Stimulated activated CD8-positive, alpha-beta memory T cell treated with anti-CD3 and anti-CD28 coated beads, Interleukin-12 subunit alpha, Interleukin-12 subunit beta, amount 100 ng/mL, for 24 hours (primary cell): ENCODE results near the gene OPN1LW.
"Not testable (repeated sequence)": the region's sequence is repeated elsewhere in the genome, so short reads cannot be mapped to it uniquely, and the experiment has no call there.

Experiments
- DNase-seq: peaks from one replicate; pipeline ENCODE4 v3.0.0-alpha.2; 2020; ENCODE audit errors: extremely low read depth

Gene OPN1LW

DNA sequence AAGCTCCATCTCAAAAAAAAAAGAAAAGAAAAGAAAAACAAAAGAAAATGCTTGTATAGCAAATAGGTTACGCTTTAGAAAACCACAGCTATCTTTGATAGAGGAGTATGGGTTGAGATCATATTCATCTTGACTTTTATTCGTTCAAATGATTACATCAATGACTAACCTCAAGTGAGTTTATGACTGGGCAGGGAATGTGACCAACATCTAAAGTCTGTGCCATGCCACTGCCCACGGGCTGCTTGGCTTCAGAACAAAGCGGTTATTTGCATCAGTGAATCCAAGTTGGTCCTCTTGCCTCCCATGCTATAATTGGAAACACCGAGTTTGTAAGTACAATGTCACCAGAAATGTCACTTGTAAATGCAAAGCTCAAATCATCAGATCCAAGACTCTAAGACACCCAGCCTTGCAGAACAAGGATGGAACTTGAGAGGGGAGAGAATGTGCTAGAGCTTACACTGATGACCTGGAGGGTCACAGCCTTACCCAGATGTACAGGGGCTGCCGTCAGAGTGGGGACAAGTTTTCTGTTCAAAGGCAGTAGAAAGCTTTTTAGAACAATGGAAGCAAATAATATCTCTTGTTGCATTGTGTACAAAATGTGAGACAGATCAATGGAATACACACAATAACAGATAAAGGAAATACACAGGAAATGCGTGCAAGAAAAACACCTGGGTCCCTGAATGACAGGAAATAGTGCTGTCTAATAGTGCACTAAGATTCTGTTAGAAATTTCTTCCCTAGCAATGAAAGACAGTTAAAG, 8.4 kb upstream of the OPN1LW start:
- no peak for DNase-seq

DNA sequence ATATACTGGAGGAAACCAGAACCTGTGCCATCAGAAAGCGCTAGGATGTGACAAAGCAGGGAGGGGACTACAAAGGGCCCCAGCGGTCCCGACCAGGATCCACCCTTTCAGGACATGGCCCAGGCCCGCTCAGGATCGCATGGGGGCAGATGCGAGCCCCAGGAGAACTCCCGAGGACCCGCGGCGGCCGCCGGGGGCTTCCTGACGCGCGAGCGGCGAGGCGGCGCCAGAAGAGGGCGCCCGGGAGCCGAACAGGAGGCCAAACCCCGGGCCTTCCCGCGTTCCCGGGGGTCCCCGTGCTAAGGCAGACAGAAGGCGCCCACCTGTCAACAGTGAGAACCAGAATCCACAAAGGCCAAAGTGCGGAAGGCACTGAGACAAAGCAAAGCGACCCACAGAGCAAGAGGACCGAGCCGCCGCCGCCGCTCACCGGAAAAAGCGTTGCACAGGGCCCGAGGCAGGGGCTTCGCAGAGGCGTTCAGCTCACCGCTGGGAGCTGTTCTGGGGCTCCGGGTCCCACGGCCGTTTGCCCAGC, 7.3 kb upstream of the OPN1LW start:
- peak; percentile 17 for DNase-seq

DNA sequence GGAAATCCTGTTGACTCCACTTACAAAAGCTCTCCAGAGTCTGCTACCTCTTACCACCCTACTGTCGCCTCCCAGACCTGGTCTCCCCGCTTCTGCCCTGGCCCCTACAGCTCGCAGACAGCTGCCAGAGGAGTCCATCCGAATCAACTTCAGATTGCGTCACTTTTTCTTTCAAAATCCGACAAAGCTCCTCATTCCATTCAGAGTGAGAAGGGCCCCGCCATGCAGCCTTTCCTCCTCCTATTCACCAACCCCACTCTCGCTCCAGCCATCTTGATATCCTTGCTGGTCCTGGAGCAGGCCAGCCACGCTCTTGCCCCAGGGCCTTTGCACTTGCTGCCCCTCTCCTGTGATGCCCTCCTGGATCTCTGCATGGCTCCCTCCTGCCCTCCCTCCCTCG, 5.2 kb upstream of the OPN1LW start:
- no peak for DNase-seq

DNA sequence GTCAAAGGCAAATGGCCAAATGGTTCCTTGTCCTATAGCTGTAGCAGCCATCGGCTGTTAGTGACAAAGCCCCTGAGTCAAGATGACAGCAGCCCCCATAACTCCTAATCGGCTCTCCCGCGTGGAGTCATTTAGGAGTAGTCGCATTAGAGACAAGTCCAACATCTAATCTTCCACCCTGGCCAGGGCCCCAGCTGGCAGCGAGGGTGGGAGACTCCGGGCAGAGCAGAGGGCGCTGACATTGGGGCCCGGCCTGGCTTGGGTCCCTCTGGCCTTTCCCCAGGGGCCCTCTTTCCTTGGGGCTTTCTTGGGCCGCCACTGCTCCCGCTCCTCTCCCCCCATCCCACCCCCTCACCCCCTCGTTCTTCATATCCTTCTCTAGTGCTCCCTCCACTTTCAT, 3.8 kb upstream of the OPN1LW start:
- no peak for DNase-seq

DNA sequence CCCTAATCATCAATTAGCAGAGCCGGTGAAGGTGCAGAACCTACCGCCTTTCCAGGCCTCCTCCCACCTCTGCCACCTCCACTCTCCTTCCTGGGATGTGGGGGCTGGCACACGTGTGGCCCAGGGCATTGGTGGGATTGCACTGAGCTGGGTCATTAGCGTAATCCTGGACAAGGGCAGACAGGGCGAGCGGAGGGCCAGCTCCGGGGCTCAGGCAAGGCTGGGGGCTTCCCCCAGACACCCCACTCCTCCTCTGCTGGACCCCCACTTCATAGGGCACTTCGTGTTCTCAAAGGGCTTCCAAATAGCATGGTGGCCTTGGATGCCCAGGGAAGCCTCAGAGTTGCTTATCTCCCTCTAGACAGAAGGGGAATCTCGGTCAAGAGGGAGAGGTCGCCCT, 3.3 kb upstream of the OPN1LW start:
- no peak for DNase-seq

DNA sequence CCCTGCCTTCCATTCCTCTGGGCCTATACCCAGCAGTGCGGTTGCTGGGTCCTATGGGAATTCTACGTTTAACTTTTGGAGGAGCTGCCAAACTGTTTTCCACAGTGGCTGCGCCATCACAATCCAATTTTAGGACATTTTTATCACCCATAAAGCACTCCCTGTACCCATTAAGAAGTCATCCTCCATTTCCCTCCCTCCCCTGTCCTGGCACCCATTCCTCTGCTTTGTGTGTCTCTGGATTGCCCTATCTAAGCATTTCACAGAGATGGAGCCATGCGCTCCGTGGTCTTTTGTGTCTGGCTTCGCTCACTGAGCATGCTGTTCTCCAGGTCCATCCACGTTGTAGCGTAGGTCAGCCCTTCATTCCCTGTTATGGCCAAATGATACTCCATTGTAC, 1.7 kb upstream of the OPN1LW start:
- DNase-seq = no peak

DNA sequence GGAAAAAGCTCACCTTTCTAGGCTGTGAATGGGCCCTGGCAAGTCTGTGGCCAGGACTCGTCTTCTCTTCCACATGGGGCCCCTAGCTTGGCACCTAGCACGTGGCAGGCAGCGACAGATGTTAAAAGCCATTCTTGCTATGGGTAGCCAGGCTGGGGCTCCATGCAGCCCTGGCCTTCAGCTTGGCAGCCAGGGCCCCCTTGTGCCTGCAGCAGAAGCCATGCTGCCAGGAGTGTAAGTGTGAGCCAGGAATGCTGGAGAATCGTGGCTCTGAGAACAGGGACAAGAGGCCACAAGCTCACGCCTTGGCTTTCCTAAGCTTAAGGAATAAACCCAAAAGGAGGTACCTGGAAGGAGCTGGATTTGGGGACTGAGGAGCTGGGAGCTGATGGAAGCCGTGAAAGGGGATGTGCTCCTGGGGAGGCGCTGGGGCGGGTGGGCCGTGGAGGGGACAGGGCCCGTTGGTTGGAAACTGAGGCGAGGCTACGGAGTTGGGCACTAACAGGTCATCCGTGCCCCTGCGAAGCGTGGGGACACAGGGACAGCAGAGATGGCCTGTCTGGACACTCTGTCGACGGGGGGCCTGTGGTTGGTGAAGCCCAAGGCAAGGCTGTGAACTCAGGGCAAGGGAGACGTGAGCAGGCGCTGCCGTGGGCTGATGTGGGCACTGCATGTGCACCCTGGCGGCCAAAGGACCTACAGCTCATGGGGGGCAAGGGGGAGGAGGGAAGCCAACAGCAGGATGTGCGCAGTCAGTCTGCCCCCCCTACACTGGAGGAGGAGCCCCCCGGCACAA, 895 bp upstream of the OPN1LW start:
- no peak for DNase-seq

DNA sequence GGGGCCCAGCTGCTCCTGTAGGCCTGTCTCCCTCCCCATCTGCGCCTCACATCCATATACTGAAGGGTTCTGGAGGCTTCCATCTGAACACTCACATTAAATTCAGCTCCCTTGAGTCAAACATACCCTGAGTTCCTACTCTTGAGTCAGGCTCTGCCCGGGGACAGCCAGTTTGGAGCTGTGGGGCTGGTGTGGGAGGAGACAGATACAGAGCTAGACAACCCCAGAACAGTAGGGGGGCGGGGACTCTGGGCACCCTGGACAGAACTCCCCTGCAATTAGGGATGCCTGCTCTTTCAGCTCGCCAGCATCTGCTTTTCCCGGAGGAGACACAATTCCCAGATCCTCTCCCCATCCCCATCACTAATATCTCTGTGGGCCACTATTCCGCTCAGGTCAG, 7.0 kb downstream of the OPN1LW start:
- DNase-seq = not testable (repeated sequence)

DNA sequence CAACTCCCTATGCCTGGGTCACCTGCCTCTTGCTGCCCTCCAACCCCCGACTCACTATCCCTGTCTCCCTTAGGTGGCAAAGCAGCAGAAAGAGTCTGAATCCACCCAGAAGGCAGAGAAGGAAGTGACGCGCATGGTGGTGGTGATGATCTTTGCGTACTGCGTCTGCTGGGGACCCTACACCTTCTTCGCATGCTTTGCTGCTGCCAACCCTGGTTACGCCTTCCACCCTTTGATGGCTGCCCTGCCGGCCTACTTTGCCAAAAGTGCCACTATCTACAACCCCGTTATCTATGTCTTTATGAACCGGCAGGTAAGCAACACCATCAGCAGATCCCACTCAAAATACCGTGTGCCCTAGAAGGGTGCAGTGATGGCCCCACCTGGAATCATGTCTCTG, 12.2 kb downstream of the OPN1LW start:
- DNase-seq = not testable (repeated sequence)

DNA sequence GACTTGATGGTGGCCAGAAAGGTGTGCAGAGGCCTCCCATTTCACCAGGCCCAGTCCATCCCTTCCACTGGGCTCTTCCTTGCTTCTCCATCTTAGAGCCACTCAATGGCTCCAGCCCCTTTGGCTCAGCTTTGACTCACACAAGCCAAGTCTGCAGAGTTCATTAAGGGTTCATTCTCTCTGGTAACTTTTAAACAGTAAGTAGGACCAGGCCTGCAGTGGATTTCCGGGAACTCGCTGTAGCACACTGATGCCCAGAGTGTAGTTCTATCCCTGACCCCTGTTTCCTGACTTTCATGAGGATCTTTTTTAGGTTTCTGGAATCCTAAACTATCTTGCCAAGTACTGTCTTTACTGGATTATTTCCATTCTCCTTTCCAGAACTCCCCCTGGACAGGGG, 13.2 kb downstream of the OPN1LW start:
- not testable (repeated sequence) for DNase-seq

DNA sequence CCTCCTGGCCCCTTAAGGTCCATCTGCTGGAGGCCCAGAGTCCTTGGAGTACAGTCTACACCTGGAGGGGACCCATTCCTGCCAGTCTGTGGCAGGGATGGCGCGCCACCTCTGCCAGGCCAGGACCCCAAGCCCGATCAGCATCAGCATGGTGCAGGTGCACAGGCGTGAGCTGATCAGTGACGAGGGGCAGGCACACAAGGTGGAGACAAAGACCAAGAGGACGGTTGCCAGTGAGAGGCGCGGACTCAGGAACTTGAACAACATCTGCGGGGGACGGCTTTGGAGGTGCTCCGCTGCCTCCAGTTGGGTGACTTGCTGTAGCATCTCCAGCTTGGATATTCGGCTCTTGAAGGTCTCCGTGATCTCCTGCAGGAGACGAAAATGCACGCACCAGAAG, 15.3 kb downstream of the OPN1LW start:
- not testable (repeated sequence) for DNase-seq

DNA sequence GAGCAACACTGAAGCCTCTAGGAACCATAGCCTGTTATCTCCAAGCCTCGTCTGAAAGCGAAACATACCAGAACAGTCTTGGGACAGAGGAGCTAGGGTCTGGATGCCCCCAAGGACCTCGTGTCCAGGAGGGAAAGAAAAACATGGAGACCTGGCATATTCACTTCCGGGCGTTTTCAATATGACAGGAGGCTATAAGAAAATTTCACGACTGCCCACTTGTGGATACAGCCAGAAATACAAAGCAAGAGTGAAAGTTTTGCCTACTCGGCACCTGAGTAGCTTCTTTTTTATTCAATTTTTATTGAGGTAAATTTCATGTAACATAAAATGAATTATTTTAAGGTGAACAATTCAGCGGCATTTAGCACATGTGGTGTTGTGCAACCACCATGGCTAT, 20.9 kb downstream of the OPN1LW start:
- not testable (repeated sequence) for DNase-seq

DNA sequence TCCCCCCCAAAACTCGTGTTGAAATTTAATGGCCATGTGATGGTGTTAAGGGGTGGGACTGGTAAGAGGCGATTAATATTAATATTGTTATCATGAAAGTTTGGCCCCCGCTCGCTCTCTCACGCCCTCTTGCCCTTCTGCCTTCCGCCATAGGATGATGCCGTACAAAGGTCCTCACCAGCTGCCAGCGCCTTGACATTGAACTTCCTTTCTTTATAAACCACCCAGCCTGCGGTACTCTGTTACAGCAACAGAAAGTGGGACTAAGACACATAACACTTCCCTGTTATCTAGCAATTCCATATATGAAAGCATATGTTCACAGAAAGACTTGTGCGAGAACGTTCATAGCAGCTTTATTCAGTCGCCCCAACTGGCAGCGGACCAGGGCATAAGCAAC, 24.3 kb downstream of the OPN1LW start:
- not testable (repeated sequence) for DNase-seq

DNA sequence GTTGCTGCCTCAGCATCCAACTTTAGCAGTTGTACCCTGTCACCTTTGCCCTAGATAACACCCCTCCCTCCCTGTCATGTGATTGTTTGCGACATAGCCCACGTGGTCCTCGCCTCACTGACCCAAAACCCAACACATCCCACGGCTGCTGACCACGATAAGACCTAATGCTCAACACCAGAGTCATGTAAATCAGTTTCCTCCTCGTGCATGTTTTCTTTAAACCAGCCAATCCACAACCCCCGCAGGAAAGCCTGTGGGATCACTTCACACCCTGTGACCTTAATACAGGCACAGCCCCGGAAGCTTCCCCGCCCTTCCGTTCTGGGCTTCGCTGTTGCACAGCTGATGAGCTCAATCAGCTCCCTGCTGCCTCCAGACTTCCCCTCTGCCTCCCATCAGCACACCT, 28.5 kb downstream of the OPN1LW start:
- DNase-seq = not testable (repeated sequence)

DNA sequence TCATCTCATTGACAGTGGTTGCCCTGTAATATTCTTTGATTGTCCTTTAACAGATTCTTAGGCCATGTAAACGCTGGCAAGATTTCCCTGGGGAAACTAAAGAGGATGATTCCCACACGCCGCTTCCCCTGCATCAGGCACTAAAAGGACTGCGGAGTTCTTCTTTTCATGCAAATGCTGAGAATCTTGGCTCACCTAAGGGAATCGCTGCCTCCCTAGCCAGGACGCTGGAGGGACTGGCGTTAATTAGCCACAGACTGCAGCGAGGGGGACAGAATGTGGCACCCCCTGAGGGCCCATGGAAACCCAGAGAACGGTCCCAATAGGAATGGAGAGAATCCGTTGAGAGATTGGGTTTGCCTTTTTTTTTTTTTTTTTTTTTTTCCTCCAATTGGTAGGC, 30.3 kb downstream of the OPN1LW start:
- not testable (repeated sequence) for DNase-seq

DNA sequence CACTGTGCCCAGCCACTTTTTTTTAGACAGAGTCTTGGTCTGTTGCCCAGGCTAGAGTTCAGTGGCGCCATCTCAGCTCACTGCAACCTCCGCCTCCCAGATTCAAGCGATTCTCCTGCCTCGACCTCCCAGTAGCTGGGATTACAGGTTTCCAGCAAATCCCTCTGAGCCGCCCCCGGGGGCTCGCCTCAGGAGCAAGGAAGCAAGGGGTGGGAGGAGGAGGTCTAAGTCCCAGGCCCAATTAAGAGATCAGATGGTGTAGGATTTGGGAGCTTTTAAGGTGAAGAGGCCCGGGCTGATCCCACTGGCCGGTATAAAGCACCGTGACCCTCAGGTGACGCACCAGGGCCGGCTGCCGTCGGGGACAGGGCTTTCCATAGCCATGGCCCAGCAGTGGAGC, 38.3 kb downstream of the OPN1LW start, which contains the start of gene OPN1MW:
TSS of gene OPN1MW (plus strand) at position 301 of the 400 bp plus-strand sequence. CDS start at position 383, 82 bp downstream.
- not testable (repeated sequence) for DNase-seq

DNA sequence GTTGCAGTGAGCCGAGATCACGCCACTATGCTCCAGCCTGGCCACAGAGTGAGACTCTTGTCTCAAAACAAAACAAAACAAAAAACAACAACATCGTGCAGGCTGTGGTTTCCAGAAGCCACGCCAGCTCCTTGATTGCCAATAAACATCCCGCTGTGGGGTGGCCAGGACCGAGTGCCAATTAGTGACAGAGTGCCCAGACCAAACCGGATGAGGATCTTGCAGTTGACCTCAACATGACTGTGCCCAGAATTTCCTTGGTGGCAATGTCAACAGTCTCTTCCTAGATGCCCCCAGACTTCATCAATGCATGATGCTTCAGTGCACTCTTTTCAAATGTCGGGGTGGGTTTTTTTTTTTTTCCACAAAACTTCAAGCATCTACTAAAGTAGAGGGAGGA, 39.8 kb downstream of the OPN1LW start:
- not testable (repeated sequence) for DNase-seq

DNA sequence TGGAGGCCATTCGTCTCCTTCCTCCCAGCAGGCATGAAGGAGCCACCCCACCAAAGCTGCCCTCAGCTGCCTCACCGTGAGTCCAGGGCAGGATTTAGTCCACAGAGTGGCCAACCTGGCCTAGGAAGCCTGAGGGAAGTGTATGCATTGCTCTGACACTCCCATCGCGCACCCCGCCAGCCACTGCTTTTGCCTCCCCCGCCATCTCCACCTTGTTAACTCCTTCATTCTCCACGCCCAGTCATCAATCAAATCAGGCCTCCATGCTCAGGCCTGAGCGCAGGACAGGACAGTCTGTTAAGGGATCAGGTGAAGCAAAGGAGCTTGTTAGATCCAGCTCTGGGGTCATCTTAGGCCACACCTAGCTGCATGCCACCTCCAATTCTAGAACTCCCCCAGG, 48.8 kb downstream of the OPN1LW start:
- not testable (repeated sequence) for DNase-seq

DNA sequence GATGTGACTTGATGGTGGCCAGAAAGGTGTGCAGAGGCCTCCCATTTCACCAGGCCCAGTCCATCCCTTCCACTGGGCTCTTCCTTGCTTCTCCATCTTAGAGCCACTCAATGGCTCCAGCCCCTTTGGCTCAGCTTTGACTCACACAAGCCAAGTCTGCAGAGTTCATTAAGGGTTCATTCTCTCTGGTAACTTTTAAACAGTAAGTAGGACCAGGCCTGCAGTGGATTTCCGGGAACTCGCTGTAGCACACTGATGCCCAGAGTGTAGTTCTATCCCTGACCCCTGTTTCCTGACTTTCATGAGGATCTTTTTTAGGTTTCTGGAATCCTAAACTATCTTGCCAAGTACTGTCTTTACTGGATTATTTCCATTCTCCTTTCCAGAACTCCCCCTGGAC, 50.3 kb downstream of the OPN1LW start:
- not testable (repeated sequence) for DNase-seq

DNA sequence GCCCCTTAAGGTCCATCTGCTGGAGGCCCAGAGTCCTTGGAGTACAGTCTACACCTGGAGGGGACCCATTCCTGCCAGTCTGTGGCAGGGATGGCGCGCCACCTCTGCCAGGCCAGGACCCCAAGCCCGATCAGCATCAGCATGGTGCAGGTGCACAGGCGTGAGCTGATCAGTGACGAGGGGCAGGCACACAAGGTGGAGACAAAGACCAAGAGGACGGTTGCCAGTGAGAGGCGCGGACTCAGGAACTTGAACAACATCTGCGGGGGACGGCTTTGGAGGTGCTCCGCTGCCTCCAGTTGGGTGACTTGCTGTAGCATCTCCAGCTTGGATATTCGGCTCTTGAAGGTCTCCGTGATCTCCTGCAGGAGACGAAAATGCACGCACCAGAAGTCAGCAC, 52.4 kb downstream of the OPN1LW start:
- DNase-seq = not testable (repeated sequence)
